ES-I3 (cell line): Measurements from ENCODE around the gene ZDHHC14.

Experiments used
- H3K36me3 ChIP-seq: 2 replicates; pipeline ENCODE4 v1.6.1; 2013; ENCODE audit warnings: mild to moderate bottlenecking, low read length, control low read depth, moderate library complexity; ENCODE audit not compliant: insufficient read depth
- H3K4me1 ChIP-seq: 2 replicates; pipeline ENCODE4 v1.6.1; 2013; ENCODE audit warnings: mild to moderate bottlenecking, control low read depth, low read length; ENCODE audit not compliant: insufficient read depth
- H3K9ac ChIP-seq: 2 replicates; pipeline ENCODE4 v1.6.1; 2013; ENCODE audit warnings: low read depth, mild to moderate bottlenecking, low read length, moderate library complexity
- H3K9me3 ChIP-seq: 2 replicates; pipeline ENCODE4 v1.6.1; 2013; ENCODE audit warnings: mild to moderate bottlenecking, low read length, moderate library complexity; ENCODE audit not compliant: control insufficient read depth, insufficient read depth

ZDHHC14 gene

DNA sequence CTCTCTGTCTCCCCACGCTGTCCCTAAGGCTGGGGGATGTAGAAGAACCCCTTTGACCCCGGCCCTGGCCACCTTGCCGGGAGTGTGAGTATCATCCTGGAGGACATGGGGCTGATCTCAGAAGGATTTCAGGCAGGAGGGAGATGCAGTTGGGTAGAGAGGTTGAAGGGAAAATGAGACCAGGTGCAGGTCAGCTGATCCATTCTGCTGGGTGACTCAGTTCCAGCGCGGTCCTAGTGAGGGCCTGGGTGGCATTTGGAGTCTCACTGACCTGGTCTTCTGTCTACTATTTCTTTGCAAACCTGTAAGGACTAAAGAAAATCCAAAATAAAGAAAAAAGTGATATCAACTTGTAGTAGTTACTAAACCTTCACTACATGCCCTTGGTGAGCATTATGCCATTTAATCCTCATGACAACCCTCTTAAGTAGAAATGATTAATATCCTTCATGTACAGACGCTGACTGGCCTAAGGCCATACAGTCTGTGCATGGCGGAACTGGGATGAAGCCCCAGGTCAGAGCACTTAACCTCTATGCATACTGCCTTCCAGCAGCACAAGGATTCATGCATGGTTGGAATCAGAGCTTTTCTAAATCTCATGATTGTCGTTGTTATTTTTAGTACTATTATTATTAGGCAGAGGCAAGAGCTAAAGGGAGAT is 106.3 kb downstream of the ZDHHC14 start:
- H3K36me3 ChIP-seq: no peaks in the 10 kb centered on the region
- peaks cover 8% of the 10 kb centered on the region; the same call in 1 of the 2 replicates for H3K4me1 ChIP-seq
- no peak overlapping the region for H3K9ac ChIP-seq
- H3K9me3 ChIP-seq: no peaks in the 10 kb centered on the region

DNA sequence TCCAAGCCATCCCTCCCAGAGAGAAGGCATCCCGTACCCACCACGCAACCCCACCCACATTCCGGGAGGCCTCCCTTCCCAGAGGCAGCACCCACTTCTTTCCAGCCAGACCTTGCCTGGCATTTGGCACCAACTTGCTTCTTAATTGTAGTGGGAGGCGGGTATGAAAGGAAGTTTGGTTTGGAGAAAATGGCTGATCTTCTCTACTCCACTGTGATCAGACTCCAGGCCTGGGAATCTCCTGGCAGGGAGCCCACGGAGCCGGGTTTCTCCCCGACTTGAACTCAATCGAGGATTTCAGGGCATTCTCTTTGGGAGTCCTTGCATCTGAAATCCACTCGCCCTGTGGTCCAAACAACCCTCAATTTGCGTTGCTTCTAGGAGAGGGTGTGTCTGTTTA is 107.1 kb downstream of the ZDHHC14 start:
- no peaks in the 10 kb centered on the region for H3K9me3 ChIP-seq
- no peak overlapping the region for H3K9ac ChIP-seq
- peaks cover 8% of the 10 kb centered on the region; the same call in 1 of the 2 replicates for H3K4me1 ChIP-seq
- no peaks in the 10 kb centered on the region for H3K36me3 ChIP-seq

DNA sequence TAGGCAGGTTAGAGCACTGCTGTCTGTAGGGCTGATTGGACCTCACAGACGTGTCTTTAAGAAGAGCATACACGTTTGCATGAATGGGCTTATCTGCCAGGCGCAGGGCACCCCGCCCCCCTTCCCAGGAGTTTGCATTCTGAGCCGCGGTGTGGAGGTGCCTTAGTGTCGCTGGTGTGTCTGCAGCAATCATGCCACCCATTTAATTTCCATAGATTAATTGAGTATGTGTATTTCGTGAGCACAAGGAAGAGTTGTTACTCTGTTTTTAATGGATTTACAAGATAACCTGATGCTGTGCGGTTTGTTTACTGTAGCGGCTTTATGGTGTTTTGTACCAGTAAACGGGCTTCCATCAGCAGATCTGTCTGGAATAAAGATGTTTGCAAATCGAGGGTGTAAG is 107.7 kb downstream of the ZDHHC14 start:
- no peak overlapping the region for H3K9ac ChIP-seq
- no peaks in the 10 kb centered on the region for H3K36me3 ChIP-seq
- peaks cover 8% of the 10 kb centered on the region; the same call in 1 of the 2 replicates for H3K4me1 ChIP-seq
- H3K9me3 ChIP-seq: no peaks in the 10 kb centered on the region

DNA sequence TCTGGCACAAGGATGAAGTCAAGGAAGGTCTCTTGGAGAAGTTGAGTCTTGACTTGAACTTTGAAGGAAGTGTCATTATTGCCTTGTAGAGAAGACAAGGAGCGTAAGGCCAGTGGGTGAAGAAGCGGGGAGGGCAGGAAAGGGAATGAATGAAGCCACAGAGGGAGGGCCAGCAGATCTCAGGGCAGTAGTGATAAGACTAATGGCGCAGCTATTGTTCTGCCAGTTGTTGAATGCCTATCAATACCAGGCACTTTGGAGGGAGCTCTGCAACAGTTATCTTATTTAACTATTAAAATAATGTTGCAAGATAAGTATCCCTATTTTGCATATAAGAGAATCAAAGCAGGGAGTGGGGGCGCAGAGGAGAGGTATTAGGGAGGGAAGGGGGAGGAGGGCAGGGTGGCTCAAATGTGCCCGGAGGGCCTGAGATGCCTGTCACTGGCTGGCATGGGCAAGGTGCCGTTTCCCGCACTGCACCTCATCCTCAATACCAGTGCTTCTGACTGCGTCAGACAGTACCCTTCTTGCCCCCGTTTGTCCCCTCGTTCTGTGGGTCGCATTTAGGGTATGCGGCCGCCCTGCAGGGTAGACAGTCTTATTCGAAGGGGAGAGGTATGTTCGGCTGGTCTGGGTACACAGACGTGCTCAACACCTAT is 109.8 kb downstream of the ZDHHC14 start:
- Histone ChIP-seq H3K9me3 (no peaks in the 10 kb centered on the region), H3K36me3 (no peaks in the 10 kb centered on the region), H3K9ac (no peak overlapping the region), H3K4me1 (peaks cover 8% of the 10 kb centered on the region; the same call in 1 of the 2 replicates)

- Histone ChIP-seq H3K9ac (no peak overlapping the region), H3K9me3 (no peaks in the 10 kb centered on the region), H3K36me3 (no peaks in the 10 kb centered on the region), H3K4me1 (peaks cover 8% of the 10 kb centered on the region; the same call in 1 of the 2 replicates)
Observed at GRCh38 chr6:157491571-157492232, 110.7 kb downstream of the ZDHHC14 start.

GRCh38 chr6:157492249-157492648 is 111.3 kb downstream of the ZDHHC14 start:
- H3K9me3 ChIP-seq: no peaks in the 10 kb centered on the region
- H3K36me3 ChIP-seq: no peaks in the 10 kb centered on the region
- H3K9ac ChIP-seq: no peak overlapping the region
- peaks cover 8% of the 10 kb centered on the region; the same call in 1 of the 2 replicates for H3K4me1 ChIP-seq

DNA sequence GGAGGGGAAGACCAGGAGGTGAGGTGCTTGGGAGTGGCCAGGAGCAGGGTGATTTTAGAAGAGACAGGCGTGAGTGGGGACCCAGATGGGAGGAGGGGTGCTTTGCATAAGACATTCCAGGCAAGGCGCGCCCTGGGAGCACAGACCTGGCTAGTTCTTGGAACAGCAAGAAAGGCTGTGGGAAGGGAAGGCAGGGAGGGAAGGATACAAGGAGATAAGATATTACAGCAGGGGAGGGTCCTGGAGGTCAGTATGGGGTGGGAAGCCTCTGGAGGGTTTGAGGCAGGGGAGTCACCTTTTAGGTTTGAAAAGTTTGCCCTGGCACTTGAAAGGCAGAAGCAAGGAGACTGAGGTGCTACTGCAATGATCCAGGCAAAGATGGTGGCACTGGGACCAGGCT is 111.8 kb downstream of the ZDHHC14 start:
- H3K4me1 ChIP-seq: peaks cover 8% of the 10 kb centered on the region; the same call in 1 of the 2 replicates
- no peaks in the 10 kb centered on the region for H3K36me3 ChIP-seq
- no peak overlapping the region for H3K9ac ChIP-seq
- H3K9me3 ChIP-seq: no peaks in the 10 kb centered on the region

- Histone ChIP-seq H3K9me3 (no peaks in the 10 kb centered on the region), H3K9ac (no peak overlapping the region), H3K4me1 (peaks cover 8% of the 10 kb centered on the region; the same call in 1 of the 2 replicates), H3K36me3 (no peaks in the 10 kb centered on the region)
Observed at GRCh38 chr6:157493173-157493572, 112.2 kb downstream of the ZDHHC14 start.

DNA sequence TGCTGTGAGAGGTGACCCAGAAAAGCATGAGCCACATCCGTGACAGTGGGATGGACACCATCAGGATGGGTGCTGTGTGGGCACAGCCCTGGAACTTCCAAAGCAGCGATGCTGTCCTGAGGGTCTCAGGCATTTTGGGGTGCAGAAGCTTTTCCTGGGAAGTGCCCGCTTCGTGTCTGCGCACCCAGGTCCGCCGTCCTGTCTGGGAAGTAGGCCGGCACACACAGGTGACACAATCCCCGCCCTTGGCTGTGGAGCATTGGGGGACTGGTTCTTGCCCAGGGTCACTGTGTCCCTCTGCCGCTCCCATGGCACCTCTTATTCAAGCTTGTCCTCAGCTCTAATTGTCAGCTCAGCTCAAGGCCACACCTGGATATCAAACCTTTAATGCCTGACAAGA is 112.6 kb downstream of the ZDHHC14 start:
- Histone ChIP-seq H3K9me3 (no peaks in the 10 kb centered on the region), H3K4me1 (peaks cover 4% of the 10 kb centered on the region; the same call in 1 of the 2 replicates), H3K36me3 (no peaks in the 10 kb centered on the region), H3K9ac (no peak overlapping the region)

GRCh38 chr6:157494132-157494710 is 113.2 kb downstream of the ZDHHC14 start:
- H3K9ac ChIP-seq: no peak overlapping the region
- no peaks in the 10 kb centered on the region; the same call in 1 of the 2 replicates for H3K4me1 ChIP-seq
- no peaks in the 10 kb centered on the region for H3K9me3 ChIP-seq
- no peaks in the 10 kb centered on the region for H3K36me3 ChIP-seq

DNA sequence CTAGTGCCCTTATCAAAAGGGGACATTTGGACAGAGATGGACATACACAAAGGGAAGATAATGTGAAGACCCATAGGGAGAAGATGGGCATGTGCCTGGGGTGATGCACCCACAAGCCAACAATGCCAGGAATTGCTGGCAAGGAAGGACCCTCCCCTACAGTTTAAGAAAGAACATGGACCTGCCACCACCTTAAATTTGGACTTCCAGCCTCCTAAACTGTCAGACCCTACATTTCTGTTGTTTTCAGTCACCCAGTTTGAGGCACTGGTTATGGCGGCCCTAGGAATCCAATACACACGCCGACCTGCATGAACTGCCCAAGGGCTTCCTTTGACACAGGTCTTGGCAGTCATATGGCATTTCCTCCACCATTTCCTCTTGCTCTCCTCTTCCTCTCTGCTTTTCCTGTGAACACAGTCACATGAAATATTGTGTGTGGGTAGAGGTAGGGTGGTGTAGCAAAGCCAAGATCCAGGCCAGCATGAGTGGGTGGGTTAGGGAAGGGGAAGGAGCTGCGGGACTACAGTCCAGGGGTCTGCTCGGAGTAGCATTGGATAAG is 115.6 kb downstream of the ZDHHC14 start:
- H3K4me1 ChIP-seq: no peaks in the 10 kb centered on the region
- H3K9me3 ChIP-seq: no peaks in the 10 kb centered on the region
- no peaks in the 10 kb centered on the region for H3K36me3 ChIP-seq
- no peak overlapping the region for H3K9ac ChIP-seq

- Histone ChIP-seq H3K9me3 (no peaks in the 10 kb centered on the region), H3K4me1 (no peaks in the 10 kb centered on the region), H3K36me3 (no peaks in the 10 kb centered on the region), H3K9ac (no peak overlapping the region)
Observed at GRCh38 chr6:157497579-157497978, 116.6 kb downstream of the ZDHHC14 start.

- no peaks in the 10 kb centered on the region for H3K9me3 ChIP-seq
- H3K9ac ChIP-seq: no peak overlapping the region
- no peaks in the 10 kb centered on the region for H3K36me3 ChIP-seq
- no peaks in the 10 kb centered on the region for H3K4me1 ChIP-seq
Observed at GRCh38 chr6:157498817-157499216, 117.8 kb downstream of the ZDHHC14 start.

- no peak overlapping the region for H3K9ac ChIP-seq
Observed at GRCh38 chr6:157500022-157500421, 119.0 kb downstream of the ZDHHC14 start.

More at GRCh38 chr6:157500022-157500421, 119.0 kb downstream of the ZDHHC14 start:
- H3K4me1 ChIP-seq: no peaks in the 10 kb centered on the region
- no peaks in the 10 kb centered on the region for H3K36me3 ChIP-seq
- no peaks in the 10 kb centered on the region for H3K9me3 ChIP-seq
